HepG2 (cell line): ENCODE data around the gene MAOB. TPM values are rescaled to one million over a fixed set of nuclear protein-coding genes. Genes with fewer than 3 reads are reported as not detected.

ENCODE experiments used
- DZIP1 ChIP-seq: sonication (generic); formaldehyde crosslinking; IDR thresholded peaks from 2 replicates; pipeline ENCODE4 v1.5.0; 2020; ENCODE audit warnings: mild to moderate bottlenecking, missing genetic modification reagents
- GLMP ChIP-seq: sonication (generic); formaldehyde crosslinking; IDR thresholded peaks from 2 replicates; pipeline ENCODE4 v1.9.0; 2021; ENCODE audit warnings: missing genetic modification reagents, mild to moderate bottlenecking, borderline replicate concordance
- HMG20A ChIP-seq: IDR thresholded peaks from 2 replicates; pipeline ENCODE4 v1.6.1; 2016; ENCODE audit warnings: borderline replicate concordance
- IRF9 ChIP-seq: sonication (generic); formaldehyde crosslinking; IDR thresholded peaks from 2 replicates; pipeline ENCODE4 v1.8.0; 2022; ENCODE audit warnings: missing genetic modification reagents, mild to moderate bottlenecking, borderline replicate concordance
- JUNB ChIP-seq: sonication (generic); formaldehyde crosslinking; IDR thresholded peaks from 2 replicates; pipeline ENCODE4 v1.8.0; 2022; ENCODE audit warnings: missing genetic modification reagents, mild to moderate bottlenecking, borderline replicate concordance
- KLF16 ChIP-seq, 2 experiments: sonication (generic) in 1 of 2; formaldehyde crosslinking in 1 of 2; IDR thresholded peaks; 2 replicates each; pipeline versions ENCODE4 v1.6.1 to v1.8.0; 2016 to 2023; ENCODE audit warnings: missing genetic modification reagents in 2 of 2, missing compliant biosample characterization in 1 of 2
- MTA1 ChIP-seq: sonication (generic); formaldehyde crosslinking; IDR thresholded peaks from 2 replicates; pipeline ENCODE4 v1.4.0; 2020; ENCODE audit warnings: missing genetic modification reagents, mild to moderate bottlenecking, borderline replicate concordance
- NR2C2 ChIP-seq: sonication (generic); formaldehyde crosslinking; IDR thresholded peaks from 2 replicates; pipeline ENCODE4 v1.4.0; 2020; ENCODE audit warnings: missing genetic modification reagents, mild to moderate bottlenecking, moderate library complexity, borderline replicate concordance
- SALL1 ChIP-seq: sonication (generic); formaldehyde crosslinking; IDR thresholded peaks from 2 replicates; pipeline ENCODE4 v1.8.0; 2022; ENCODE audit warnings: mild to moderate bottlenecking, missing genetic modification reagents
- ZBTB8A ChIP-seq: sonication (generic); formaldehyde crosslinking; IDR thresholded peaks from 2 replicates; pipeline ENCODE4 v1.4.0; 2020; ENCODE audit warnings: mild to moderate bottlenecking, low read depth, missing genetic modification reagents, borderline replicate concordance
- ZNF142 ChIP-seq: sonication (generic); formaldehyde crosslinking; IDR thresholded peaks from 2 replicates; pipeline ENCODE4 v1.4.0; 2020; ENCODE audit warnings: missing genetic modification reagents
- ZNF275 ChIP-seq: sonication (generic); formaldehyde crosslinking; IDR thresholded peaks from 2 replicates; pipeline ENCODE4 v1.8.0; 2022; ENCODE audit warnings: missing genetic modification reagents, mild to moderate bottlenecking, inconsistent platforms, borderline replicate concordance
- ZNF552 ChIP-seq: sonication (generic); formaldehyde crosslinking; IDR thresholded peaks from 2 replicates; pipeline ENCODE4 v1.9.0; 2022; ENCODE audit warnings: missing genetic modification reagents, mild to moderate bottlenecking, borderline replicate concordance
- ZNF563 ChIP-seq: sonication (generic); formaldehyde crosslinking; IDR thresholded peaks from 2 replicates; pipeline ENCODE4 v1.8.0; 2022; ENCODE audit warnings: mild to moderate bottlenecking, moderate library complexity, missing genetic modification reagents
- polyA plus RNA-seq, 8 experiments: library from polyadenylated mRNA; depleted of rRNA in 3 of 8; stranded (reverse) in 7 of 8; unstranded in 1 of 8; fragments of >200 nt; fragmentation: Illumina TruSeq in 4 of 8; extraction: Trizol in 4 of 8; gene quantifications; 2 replicates each; pipeline versions ENCODE4 v1.2.1 to v1.2.3, GENCODE V29; 2011 to 2016; ENCODE audit warnings: low read depth in 4 of 8, missing spikeins in 1 of 8, mixed read lengths in 1 of 8; ENCODE audit not compliant: insufficient read depth in 1 of 8
- total RNA-seq, 5 experiments: library from RNA; depleted of rRNA; stranded (reverse); fragments of >200 nt; fragmentation: Illumina TruSeq; extraction: Trizol; gene quantifications; 2 replicates each; pipeline ENCODE4 v1.2.3, GENCODE V29; 2016; ENCODE audit warnings: low read depth in 1 of 5

MAOB gene
- total and polyA plus RNA-seq, 2 of the 13 experiments (the other 11 are each of a cell fraction or from before 2014, with no cell fraction given), result 11.0 to 19.0 TPM

GRCh38 chrX:43881410-43882293 lies 598 bp downstream of the MAOB start (continued):
- TF ChIP-seq IRF9 (CRISPR knock-in tag), result no peak; the same call in 1 of the 2 replicates
- no peak for TF ChIP-seq ZBTB8A (CRISPR knock-in tag)
- peak; percentile 78 for TF ChIP-seq HMG20A (CRISPR knock-in tag)
- no peak for TF ChIP-seq NR2C2
- TF ChIP-seq ZNF275 (CRISPR knock-in tag), result no peak
- TF ChIP-seq KLF16 (CRISPR knock-in tag; IDR thresholded peaks at IDR 0.05), result no peak; a peak in 1 of 4 replicates
- no peak for TF ChIP-seq JUNB (CRISPR knock-in tag)
- TF ChIP-seq ZNF142, result no peak
- no peak for TF ChIP-seq DZIP1 (CRISPR knock-in tag)
- no peak; the same call in 1 of the 2 replicates for TF ChIP-seq MTA1 (CRISPR knock-in tag)
- TF ChIP-seq SALL1 (CRISPR knock-in tag), result peak; percentile 82
- TF ChIP-seq ZNF563 (CRISPR knock-in tag), result no peak
- no peak for TF ChIP-seq GLMP (CRISPR knock-in tag)
- no peak for TF ChIP-seq ZNF552 (CRISPR knock-in tag)
